ENCODE data around the gene ATG14.

DNA sequence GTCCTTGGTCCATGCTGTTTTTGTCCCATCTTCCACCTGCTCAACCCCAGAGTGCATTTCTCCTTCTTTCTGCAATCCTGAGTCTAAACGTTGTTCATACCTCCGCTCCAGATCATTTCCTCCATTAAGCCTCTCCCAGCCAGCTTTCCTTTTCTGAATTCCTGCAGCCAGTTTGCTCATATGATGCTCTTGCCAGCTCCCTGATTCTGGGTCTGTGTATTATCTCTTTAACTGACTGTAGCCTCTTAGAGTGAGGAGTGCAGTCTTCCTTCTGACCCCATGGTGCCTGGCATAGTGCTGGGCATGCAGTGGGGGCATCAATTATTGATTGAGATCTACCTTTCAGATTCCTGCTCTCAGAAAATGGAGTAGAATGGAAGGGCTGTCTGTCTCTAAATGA, 40.3 kb upstream of the ATG14 start:
- TF ChIP-seq ZNF350 (tag by site-specific recombination; IDR thresholded peaks at IDR 0.05) (no peak), ZNF776 (tag by site-specific recombination; IDR thresholded peaks at IDR 0.05; ENCODE audit: borderline replicate concordance) (no peak)
- TF ChIP-seq, protein P1, sequence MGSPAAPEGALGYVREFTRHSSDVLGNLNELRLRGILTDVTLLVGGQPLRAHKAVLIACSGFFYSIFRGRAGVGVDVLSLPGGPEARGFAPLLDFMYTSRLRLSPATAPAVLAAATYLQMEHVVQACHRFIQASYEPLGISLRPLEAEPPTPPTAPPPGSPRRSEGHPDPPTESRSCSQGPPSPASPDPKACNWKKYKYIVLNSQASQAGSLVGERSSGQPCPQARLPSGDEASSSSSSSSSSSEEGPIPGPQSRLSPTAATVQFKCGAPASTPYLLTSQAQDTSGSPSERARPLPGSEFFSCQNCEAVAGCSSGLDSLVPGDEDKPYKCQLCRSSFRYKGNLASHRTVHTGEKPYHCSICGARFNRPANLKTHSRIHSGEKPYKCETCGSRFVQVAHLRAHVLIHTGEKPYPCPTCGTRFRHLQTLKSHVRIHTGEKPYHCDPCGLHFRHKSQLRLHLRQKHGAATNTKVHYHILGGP (tag by site-specific recombination; IDR thresholded peaks at IDR 0.05), result no peak
- TF ChIP-seq, protein P2, sequence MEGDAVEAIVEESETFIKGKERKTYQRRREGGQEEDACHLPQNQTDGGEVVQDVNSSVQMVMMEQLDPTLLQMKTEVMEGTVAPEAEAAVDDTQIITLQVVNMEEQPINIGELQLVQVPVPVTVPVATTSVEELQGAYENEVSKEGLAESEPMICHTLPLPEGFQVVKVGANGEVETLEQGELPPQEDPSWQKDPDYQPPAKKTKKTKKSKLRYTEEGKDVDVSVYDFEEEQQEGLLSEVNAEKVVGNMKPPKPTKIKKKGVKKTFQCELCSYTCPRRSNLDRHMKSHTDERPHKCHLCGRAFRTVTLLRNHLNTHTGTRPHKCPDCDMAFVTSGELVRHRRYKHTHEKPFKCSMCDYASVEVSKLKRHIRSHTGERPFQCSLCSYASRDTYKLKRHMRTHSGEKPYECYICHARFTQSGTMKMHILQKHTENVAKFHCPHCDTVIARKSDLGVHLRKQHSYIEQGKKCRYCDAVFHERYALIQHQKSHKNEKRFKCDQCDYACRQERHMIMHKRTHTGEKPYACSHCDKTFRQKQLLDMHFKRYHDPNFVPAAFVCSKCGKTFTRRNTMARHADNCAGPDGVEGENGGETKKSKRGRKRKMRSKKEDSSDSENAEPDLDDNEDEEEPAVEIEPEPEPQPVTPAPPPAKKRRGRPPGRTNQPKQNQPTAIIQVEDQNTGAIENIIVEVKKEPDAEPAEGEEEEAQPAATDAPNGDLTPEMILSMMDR (tag by site-specific recombination; IDR thresholded peaks at IDR 0.05), result no peak
- TF ChIP-seq, protein P3, sequence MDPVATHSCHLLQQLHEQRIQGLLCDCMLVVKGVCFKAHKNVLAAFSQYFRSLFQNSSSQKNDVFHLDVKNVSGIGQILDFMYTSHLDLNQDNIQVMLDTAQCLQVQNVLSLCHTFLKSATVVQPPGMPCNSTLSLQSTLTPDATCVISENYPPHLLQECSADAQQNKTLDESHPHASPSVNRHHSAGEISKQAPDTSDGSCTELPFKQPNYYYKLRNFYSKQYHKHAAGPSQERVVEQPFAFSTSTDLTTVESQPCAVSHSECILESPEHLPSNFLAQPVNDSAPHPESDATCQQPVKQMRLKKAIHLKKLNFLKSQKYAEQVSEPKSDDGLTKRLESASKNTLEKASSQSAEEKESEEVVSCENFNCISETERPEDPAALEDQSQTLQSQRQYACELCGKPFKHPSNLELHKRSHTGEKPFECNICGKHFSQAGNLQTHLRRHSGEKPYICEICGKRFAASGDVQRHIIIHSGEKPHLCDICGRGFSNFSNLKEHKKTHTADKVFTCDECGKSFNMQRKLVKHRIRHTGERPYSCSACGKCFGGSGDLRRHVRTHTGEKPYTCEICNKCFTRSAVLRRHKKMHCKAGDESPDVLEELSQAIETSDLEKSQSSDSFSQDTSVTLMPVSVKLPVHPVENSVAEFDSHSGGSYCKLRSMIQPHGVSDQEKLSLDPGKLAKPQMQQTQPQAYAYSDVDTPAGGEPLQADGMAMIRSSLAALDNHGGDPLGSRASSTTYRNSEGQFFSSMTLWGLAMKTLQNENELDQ (tag by site-specific recombination; IDR thresholded peaks at IDR 0.05; ENCODE audit: low read depth), result no peak
- TF ChIP-seq, protein P4, sequence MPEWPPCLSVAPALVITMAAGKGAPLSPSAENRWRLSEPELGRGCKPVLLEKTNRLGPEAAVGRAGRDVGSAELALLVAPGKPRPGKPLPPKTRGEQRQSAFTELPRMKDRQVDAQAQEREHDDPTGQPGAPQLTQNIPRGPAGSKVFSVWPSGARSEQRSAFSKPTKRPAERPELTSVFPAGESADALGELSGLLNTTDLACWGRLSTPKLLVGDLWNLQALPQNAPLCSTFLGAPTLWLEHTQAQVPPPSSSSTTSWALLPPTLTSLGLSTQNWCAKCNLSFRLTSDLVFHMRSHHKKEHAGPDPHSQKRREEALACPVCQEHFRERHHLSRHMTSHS (tag by site-specific recombination; IDR thresholded peaks at IDR 0.05), result no peak
